ENCODE data around the gene PCGF3. TPM values are rescaled to one million over a fixed set of nuclear protein-coding genes. Genes with fewer than 3 reads are reported as not detected.

The PCGF3 gene
- total RNA-seq, 1 donor from 2014 or later: 55.4 TPM

GRCh38 chr4:762211-763190 lies 56.9 kb downstream of the PCGF3 start:
- Mint-ChIP-seq H3K4me1 (ENCODE audit: low read depth) (peaks cover 26% of the 10 kb centered on the region), H3K27me3 (ENCODE audit: low read depth) (no peaks in the 10 kb centered on the region)

GRCh38 chr4:763191-763810 lies 57.7 kb downstream of the PCGF3 start:
- H3K27me3 Mint-ChIP-seq (ENCODE audit: low read depth): no peaks in the 10 kb centered on the region
- no peak overlapping the region for H3K4me3 Mint-ChIP-seq (ENCODE audit: unreplicated experiment)
- peak; percentile 75 for DNase-seq (ENCODE audit: low spot score)
- H3K9me3 Mint-ChIP-seq (ENCODE audit: low read depth): no peaks in the 10 kb centered on the region
- H3K27ac Mint-ChIP-seq (ENCODE audit: unreplicated experiment): no peak overlapping the region
- H3K36me3 Mint-ChIP-seq (ENCODE audit: low read depth): peaks cover 44% of the 10 kb centered on the region
- TF ChIP-seq CTCF (IDR thresholded peaks at IDR 0.05): no peak
- H3K4me1 Mint-ChIP-seq (ENCODE audit: low read depth): peaks cover 26% of the 10 kb centered on the region

More at GRCh38 chr4:762211-763190, 56.9 kb downstream of the PCGF3 start:
- no peak overlapping the region for H3K4me3 Mint-ChIP-seq (ENCODE audit: unreplicated experiment)
- peak; percentile 56 for TF ChIP-seq CTCF (IDR thresholded peaks at IDR 0.05)
- H3K27ac Mint-ChIP-seq (ENCODE audit: unreplicated experiment): no peak overlapping the region
- peak; percentile 76 for DNase-seq (ENCODE audit: low spot score)
- H3K36me3 Mint-ChIP-seq (ENCODE audit: low read depth): peaks cover 46% of the 10 kb centered on the region
- no peaks in the 10 kb centered on the region for H3K9me3 Mint-ChIP-seq (ENCODE audit: low read depth)

GRCh38 chr4:763922-764321 lies 58.3 kb downstream of the PCGF3 start:
- DNase-seq (ENCODE audit: low spot score): peak; percentile 92
- TF ChIP-seq CTCF (IDR thresholded peaks at IDR 0.05): no peak
- peaks cover 26% of the 10 kb centered on the region for H3K4me1 Mint-ChIP-seq (ENCODE audit: low read depth)
- no peaks in the 10 kb centered on the region for H3K27me3 Mint-ChIP-seq (ENCODE audit: low read depth)
- H3K36me3 Mint-ChIP-seq (ENCODE audit: low read depth): peaks cover 44% of the 10 kb centered on the region
- no peak overlapping the region for H3K4me3 Mint-ChIP-seq (ENCODE audit: unreplicated experiment)
- H3K27ac Mint-ChIP-seq (ENCODE audit: unreplicated experiment): peak overlapping the region; percentile 22
- no peaks in the 10 kb centered on the region for H3K9me3 Mint-ChIP-seq (ENCODE audit: low read depth)

GRCh38 chr4:764405-765169 lies 59.0 kb downstream of the PCGF3 start:
- TF ChIP-seq CTCF (IDR thresholded peaks at IDR 0.05): no peak

GRCh38 chr4:766152-766515 lies 60.5 kb downstream of the PCGF3 start:
- Mint-ChIP-seq H3K27me3 (ENCODE audit: low read depth) (no peaks in the 10 kb centered on the region), H3K36me3 (ENCODE audit: low read depth) (peaks cover 41% of the 10 kb centered on the region), H3K4me3 (ENCODE audit: unreplicated experiment) (no peak overlapping the region), H3K9me3 (ENCODE audit: low read depth) (no peaks in the 10 kb centered on the region), H3K4me1 (ENCODE audit: low read depth) (peaks cover 27% of the 10 kb centered on the region), H3K27ac (ENCODE audit: unreplicated experiment) (peak overlapping the region; percentile 71)
- no peak for TF ChIP-seq CTCF (IDR thresholded peaks at IDR 0.05)
- no peak for DNase-seq (ENCODE audit: low spot score)

More at GRCh38 chr4:764405-765169, 59.0 kb downstream of the PCGF3 start:
- peaks cover 26% of the 10 kb centered on the region for H3K4me1 Mint-ChIP-seq (ENCODE audit: low read depth)
- peak overlapping the region; percentile 71 for H3K27ac Mint-ChIP-seq (ENCODE audit: unreplicated experiment)
- H3K27me3 Mint-ChIP-seq (ENCODE audit: low read depth): no peaks in the 10 kb centered on the region
- peaks cover 46% of the 10 kb centered on the region for H3K36me3 Mint-ChIP-seq (ENCODE audit: low read depth)
- no peak overlapping the region for H3K4me3 Mint-ChIP-seq (ENCODE audit: unreplicated experiment)
- no peaks in the 10 kb centered on the region for H3K9me3 Mint-ChIP-seq (ENCODE audit: low read depth)
- peak; percentile 55 for DNase-seq (ENCODE audit: low spot score)

All from chondrocyte (in vitro differentiated cells).